HG03558 (cell line): ENCODE results near the gene TRDMT1.

ENCODE experiments used
- ATAC-seq: cut with Tn5 transposase; IDR thresholded peaks from one replicate; pipeline ENCODE4 v1.9.1; 2021; ENCODE audit warnings: moderate number of reproducible peaks; ENCODE audit not compliant: unreplicated experiment; ENCODE audit errors: extremely low read depth

TRDMT1 gene

DNA sequence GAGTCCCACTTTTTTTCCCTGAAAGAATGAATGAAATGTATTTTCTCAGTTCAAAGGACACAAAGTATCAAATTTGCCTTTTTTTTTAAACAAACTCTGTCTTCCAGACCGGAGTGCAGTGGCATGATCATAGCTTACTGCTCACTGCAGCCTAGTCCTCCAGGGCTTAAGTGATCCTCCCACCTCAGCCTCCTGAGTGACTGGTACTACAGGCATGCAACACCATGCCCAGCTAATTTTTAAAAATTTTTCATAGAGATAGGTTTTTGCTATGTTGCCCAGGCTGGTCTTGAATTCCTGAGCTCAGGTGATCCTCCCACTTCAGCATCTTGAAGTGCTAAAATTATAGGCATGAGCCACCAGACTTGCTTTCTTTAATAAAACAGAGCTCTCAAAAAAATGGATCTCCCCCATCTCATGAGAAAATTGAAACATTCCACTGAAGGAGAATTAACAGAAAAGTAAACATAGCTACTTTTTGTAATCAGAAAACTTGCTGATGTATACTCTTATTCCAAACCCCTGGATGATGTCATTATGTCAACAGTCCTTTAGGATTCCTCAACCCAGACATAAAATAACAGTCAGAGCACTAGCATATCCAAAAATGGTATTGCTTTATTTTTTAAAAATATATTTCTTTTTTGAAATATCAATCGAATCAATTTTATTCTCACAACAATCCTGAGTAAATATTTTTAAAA, 12.3 kb upstream of the TRDMT1 start:
- ATAC-seq, result no peak

DNA sequence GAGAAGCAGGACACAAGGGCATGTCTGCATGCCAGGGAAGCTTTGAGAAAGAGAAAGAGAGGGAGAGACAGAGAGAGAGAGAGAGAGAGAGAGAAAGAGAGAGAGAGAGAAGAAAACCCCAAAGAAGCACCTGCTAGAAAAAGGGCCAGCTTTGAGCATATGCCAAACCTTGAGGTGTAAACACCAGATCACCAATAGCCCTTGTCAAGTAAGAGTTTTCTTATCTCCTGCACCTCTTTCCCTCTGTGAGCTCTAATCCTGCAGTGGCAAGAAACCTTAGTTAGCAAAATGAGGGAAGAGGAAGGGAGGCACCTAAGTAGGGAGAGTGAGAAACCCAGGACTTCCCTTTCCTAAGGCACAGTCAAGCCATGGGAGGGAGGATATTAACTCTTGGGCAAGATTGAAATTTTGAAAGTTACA, 11.3 kb upstream of the TRDMT1 start:
- ATAC-seq, result no peak

DNA sequence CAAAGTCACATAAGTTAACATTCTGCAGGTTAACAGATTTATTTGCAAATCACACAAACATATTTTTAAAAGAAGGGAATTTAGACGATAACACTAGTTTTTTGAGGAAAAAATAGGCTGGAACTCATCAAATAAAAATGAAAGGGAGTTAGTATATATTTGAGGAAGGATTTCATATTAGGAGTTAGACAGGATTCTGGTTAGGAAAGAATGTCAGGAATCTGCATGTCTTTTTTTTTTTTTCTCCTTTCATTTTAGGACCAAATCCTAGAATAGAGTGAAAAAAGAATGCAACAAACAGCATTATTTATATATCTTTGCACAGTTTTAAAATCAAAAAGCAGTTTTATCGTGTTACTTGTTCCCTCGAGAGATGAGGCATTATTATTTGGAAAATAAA, 8.9 kb upstream of the TRDMT1 start:
- no peak for ATAC-seq

DNA sequence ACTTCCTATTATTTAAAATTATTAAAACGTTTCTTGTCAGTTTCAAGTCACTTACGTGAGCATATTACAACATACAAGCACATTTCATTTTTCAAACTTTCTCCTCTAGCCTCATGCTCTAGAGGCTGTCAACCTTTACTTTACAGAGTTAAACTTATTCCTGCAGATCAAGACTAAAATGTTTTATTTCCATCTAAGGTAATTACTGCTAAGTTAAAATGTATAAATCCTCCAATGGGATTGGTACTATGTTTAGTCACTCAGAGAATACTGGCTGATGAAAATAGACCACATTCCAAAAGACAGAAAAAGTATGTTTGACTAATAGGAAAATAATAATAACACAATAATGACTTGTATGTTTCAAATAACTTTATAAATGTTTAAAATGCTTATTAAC, 8.4 kb upstream of the TRDMT1 start:
- ATAC-seq, result no peak

DNA sequence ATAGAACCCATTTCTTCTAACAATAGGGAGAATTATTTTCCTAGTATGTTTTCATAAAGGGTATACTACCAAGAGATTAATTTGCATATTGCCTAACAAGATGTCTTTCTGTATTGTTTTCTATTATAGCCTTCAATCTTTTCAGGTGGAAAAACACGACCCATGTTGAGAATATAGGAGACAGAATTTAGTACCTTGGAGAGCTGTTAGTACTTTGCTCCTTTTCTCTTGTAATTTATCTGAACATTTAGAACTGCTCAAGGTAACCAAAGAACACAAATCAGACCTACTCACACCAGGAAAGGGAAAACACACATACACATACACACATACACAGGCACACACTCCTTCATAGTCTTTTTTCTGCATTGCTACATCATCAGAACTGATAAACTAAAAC, 7.8 kb upstream of the TRDMT1 start:
- ATAC-seq, result no peak

DNA sequence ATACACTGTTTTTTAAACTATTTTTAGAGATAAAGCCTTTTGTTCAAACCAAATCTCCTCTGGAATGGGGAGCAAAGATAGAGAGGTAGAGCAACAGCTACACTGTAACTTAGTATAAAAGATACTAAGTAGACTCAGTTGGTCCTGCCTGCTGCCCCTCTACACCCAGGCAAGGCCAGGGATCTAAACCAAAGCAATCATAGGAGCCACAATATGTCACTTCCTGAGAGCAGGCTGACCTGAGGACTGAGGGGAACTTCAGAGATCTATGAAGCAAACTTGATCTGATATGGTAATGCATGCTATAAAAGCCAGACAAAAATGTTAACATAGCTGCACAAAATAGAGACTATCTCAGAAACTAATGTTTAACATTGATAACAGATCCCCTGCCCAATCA, 7.0 kb upstream of the TRDMT1 start:
- ATAC-seq, result no peak

DNA sequence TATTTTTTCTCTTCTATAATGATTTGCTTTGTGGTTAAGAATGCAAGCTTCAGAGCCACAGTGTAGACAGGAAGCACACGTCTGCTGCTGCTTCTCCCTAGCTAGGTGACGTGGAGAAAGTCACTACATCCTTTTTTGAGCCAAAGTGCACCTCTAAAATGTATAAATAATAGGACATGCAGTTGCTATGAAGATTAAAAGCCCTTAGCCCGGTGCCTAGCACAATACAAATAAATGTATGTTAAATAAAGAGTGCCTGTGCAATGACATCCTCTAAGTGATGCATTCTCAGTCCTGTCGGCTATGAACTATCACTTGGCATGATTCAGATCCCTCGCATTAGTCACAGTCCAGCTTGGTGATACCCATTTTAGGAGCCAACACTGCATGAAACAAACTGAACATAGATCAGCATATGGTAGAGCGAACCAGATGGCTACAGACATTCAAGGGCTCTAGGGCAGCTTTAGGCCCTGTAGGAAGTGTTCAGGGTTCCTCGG, 4.8 kb upstream of the TRDMT1 start:
- ATAC-seq, result no peak

DNA sequence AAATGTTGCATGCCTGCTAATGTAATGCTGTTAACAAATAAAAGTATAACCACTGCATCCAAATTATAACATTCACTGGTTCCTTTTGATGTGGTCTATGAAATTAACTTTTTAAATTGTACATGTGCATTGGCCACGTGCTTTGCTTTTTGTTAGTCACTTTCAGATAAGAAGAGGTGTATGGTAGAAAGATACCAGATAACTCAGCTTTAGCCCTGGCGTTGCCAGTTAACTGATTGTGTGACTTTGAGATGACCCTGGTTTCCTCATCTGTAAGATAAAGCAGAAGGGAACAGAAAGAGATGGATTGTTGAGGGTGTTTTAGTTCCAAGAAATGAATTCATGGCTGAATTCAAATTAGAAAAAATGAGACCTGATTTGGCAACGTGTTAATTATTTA, 1.9 kb upstream of the TRDMT1 start:
- ATAC-seq, result no peak

DNA sequence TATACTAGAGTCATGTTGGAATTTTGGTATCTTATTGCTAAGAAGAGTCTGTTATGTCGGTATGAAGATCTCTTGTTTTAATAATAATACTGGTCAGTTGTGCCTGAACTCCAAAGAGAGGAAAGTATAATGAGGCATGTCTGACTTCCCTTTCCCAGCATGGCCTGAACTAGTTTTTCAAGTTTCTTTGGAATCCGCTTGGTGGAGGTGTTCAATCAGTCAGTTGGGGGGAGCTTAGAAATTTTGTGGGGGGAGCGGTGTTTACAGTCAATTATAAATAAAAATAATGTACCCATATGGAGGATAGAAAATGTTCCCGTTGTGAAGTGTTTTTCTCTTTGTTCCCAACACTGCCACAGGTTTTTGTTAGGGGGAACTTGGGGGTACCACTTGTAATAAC, 1.5 kb upstream of the TRDMT1 start:
- ATAC-seq, result no peak

DNA sequence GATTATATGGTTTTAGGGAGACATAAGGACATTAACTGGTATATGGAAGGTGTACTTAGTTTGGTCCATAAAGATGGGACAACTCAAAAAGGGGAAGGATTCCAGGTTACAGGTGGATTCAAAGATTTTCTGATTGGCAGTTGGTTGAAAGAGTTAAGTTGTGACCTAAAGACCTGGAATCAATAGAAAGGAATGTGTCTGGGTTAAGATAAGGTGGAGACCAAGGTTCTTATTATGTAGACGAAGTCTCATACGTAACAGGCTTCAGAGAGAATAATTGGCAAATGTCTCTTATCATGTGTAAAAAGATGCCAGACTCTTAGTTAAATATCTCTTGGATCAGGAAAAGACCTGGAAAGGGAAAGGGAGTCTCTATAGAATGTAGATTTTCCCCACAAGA, 1.0 kb upstream of the TRDMT1 start:
- no peak for ATAC-seq

DNA sequence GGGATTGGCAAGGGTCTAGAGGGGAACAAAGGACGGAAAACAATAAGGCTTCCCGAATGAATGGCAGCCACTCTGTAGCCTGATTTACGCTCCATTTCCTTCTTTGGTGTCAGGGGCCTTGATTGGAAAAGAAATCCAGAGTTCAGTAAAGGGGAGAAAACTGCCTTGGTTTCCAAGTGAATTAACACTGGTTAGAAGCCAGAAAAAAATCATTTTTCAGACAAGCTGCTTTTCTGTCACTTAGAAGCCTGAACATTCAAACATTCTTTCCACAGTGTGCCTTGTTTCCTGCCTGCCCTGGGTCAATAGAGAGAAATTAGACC, 283 bp upstream of the TRDMT1 start:
- no peak for ATAC-seq

DNA sequence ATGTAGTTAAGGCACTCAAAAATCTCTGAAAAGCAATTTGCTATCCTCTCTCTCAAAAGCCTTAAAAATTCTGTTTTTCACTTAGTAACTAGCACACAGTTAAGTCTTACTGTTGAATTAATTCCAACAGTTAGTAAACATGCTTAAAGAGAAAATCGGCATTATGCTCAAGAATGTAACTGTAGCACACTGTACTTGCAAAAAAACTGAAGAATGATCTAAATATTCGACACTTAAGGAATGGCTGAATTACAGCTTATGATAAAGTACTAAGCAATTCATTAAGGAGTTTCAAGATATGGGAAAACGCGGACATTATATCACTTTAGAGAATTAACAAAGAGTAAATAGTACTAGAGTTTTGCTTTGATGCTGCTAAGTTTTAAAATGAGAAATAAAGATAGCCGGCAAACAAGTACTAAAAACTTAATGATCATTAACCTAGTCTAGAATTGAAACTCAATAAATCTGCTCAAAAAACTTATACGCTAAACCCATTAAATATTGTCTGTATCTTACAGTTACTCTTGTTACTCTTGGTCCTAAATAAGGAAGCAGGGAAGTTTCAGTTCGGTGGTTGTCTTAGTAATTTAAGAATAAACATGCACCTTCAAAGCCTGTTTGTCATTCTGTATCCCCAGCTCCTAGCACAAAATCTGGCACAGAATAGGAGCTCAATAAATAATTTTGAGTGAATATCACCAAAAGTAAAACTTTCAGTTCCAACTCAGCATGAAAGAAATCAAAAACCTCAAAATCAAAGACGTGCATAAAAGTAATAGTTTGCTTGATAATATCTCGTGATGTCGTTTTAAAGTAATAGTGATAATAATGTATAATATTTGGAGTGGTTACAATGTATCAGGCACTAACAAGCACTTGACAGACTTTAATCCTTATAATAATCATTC, 1.2 kb downstream of the TRDMT1 start:
- ATAC-seq, result no peak

DNA sequence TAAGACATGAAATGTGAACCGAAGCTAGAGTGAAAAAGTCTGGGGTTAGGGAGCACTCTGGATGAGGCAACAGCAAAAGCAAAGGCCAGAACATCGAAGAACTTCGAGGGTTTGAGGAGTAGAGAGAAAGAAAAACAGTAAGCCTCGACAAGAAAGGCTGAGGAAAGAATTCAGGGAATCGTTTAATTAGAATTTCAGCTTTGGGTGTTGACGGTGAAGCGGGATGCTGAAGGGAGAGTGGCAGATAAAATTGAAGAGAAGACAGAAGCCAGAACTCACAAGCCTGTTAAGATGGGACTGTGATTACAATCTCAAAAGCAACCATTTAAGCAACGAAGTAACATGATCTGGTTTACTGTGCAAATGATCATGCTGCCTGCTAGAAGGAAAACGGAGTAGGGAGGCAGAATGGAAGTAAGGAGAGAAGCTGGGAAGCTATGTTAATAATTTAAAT, 2.1 kb downstream of the TRDMT1 start:
- ATAC-seq, result no peak

DNA sequence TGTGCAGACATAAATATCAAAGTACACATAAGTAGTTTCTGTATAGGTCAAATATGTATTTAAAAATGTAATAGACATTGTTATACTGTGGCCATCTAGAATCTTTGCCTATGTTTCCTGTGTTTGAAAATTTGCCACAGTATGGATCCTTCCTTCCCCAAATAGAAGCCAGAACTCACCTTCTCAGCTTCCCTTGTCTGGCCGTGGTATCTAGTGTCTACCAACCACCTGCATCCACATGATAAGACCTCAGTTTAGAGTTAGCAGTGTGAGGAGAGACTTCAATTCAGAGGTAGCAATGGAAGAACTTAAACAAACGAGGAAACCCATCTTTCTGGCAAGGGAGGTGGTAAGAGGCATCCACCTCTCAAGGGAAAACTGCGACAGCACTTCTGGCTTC, 4.9 kb downstream of the TRDMT1 start:
- ATAC-seq, result no peak

DNA sequence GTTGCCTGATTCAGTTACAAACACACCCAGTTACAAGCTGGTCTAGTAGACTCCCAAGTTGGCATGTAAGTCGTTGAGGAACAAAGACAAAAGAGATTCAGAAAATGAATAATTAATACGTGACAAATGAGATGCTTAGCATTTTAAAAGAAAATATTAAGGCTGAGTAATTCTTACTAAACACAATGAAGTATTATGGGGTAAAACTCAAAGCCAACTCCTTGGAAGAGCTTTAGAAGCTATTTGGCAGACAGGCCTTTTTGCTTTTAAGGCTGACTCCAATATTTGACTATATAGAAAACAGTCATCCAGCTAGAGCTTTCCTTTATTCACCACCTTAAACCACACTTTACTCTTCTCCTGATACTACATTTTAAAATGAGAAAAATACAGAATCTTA, 5.4 kb downstream of the TRDMT1 start:
- ATAC-seq, result no peak

DNA sequence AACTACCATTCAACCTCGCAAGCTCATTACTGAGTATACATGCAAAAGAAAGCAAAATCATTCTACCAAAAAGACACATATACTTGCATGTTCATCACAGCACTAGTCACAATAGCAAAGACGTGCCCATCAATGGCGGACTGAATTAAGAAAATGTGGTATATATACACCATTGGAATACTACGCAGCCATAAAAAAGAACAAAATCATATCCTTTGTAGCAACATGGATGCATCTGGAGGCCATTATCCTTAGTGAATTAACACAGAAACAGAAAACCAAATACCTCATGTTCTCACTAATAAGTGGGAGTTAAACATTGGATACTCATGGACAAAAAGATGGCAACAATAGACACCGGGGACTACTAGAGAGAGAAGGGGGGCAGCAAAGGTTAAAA, 6.4 kb downstream of the TRDMT1 start:
- ATAC-seq, result no peak

DNA sequence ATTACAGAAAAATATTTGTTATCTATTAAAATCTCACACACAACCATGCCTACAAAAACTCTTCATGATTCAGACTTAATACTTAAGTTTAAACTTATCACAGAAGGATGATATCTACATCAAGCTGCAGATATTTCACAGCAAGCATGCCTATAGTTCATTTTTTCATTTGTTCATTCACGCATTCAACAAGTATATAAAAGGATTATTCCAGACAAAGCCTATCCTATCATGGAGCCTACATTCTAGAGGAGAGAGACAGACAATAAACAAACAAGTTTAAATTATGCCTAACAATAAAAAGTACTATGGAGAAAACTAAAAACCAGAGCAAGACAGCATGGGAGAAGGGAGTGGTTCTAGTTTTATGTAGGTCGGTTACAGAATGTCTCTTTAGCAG, 10.9 kb downstream of the TRDMT1 start:
- ATAC-seq, result no peak

DNA sequence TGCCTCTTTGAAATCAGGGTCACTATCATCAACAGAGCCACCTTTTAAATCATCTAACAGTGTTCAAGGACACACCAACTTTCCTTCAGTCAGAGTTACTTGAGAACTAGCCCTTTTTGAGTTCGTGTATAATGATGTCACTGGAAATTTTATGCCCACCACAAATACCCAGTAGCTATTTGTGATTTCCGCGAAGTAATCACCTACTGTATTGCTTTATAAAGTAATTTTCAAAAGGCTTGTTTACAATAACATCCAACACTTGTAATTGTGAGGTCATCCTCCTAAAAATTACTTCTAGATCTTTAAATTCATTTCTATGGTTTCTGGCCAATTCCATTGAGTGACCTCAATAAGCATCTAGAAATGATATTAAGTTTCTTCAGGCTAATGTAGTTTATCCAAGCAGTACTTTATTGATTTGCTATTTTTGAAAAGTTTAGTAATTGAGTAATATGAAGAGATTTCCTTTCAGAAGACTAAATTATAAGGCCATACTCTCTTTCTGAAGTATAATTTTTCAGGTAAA, 12.8 kb downstream of the TRDMT1 start:
- ATAC-seq, result no peak

DNA sequence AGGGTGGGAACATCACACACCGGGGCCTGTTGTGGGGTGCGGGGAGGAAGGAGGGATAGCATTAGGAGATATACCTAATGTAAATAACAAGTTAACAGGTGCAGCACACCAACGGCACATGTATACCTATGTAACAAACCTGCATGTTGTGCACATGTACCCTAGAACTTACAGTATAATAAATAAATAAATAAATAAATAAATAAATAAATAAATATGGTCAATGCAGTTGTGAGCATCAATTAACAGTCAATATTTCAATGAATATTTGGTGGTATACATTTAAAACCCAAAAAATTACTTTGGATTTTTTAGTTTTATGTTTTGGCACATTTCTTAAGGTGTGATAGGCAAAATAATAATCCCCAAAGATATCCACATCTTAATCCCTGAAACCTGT, 15.6 kb downstream of the TRDMT1 start:
- no peak for ATAC-seq

DNA sequence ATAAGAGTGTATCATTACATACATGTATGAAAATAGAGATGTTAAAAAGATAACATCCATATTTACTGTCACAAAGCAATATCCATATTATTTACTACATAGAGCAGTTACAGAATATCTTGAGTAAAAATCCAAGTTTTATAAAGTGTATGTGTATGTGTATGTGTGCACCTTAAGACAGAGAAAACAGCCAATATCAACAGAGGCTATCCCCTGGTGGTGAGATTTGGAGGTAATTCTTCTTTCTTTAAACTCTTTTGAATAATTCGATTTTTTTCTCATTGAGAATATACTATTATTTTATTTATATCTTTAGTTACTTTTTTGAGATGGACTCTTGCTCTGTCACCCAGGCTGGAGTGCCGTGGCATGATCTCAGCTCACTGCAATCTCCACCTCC, 18.4 kb downstream of the TRDMT1 start:
- ATAC-seq, result no peak

DNA sequence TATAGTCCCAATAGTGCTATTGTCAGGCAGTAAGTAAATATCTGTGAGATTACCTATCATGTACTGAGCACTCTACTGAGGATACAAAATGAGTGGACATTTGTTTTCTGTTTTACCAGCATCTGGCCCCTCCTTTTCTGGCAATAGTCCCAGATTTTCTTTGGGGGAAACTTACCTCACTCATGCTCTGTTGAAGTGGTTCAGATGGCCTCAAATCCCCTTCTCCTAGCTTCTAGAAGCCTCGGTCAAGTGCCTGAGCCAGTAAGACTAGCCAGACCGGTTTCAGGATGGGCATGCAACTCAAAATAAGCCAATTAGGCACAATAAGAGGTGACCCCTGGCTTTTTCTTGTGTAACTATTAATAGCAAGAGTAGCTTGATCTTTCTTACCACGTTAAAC, 19.7 kb downstream of the TRDMT1 start:
- ATAC-seq, result no peak
